HepG2 (cell line): ENCODE data around the gene PDILT. TPM values are rescaled to one million over a fixed set of nuclear protein-coding genes. Genes with fewer than 3 reads are reported as not detected.

Experiments
- FOXK2 ChIP-seq: fragments of 450-650 bp; IDR thresholded peaks from 2 replicates; pipeline ENCODE4 v1.6.1; 2016
- MED1 ChIP-seq: sonication (generic); formaldehyde crosslinking; IDR thresholded peaks from 2 replicates; pipeline ENCODE4 v1.4.0; 2020; ENCODE audit warnings: missing genetic modification reagents
- PAX8 ChIP-seq: sonication (generic); formaldehyde crosslinking; IDR thresholded peaks from 2 replicates; pipeline ENCODE4 v1.8.0; 2022; ENCODE audit warnings: mild to moderate bottlenecking, missing genetic modification reagents, borderline replicate concordance
- POLR2A ChIP-seq, 2 experiments: IDR thresholded peaks; 2 replicates each; pipeline ENCODE4 v1.6.1; 2011; ENCODE audit warnings: low read depth in 2 of 2, low read length in 2 of 2, mild to moderate bottlenecking in 1 of 2, moderate library complexity in 1 of 2; ENCODE audit not compliant: insufficient read depth in 1 of 2
- REPIN1 ChIP-seq: sonication (generic); formaldehyde crosslinking; IDR thresholded peaks from 2 replicates; pipeline ENCODE4 v1.8.0; 2022; ENCODE audit warnings: missing genetic modification reagents, low read depth, mild to moderate bottlenecking, borderline replicate concordance
- ZNF572 ChIP-seq: sonication (generic); formaldehyde crosslinking; IDR thresholded peaks from 2 replicates; pipeline ENCODE4 v1.5.1; 2020; ENCODE audit warnings: mild to moderate bottlenecking, missing genetic modification reagents
- ZSCAN20 ChIP-seq: sonication (generic); formaldehyde crosslinking; IDR thresholded peaks from 2 replicates; pipeline ENCODE4 v1.4.0; 2020; ENCODE audit warnings: missing genetic modification reagents, mild to moderate bottlenecking, borderline replicate concordance
- polyA plus RNA-seq, 8 experiments: library from polyadenylated mRNA; depleted of rRNA in 3 of 8; stranded (reverse) in 7 of 8; unstranded in 1 of 8; fragments of >200 nt; fragmentation: Illumina TruSeq in 4 of 8; extraction: Trizol in 4 of 8; gene quantifications; 2 replicates each; pipeline versions ENCODE4 v1.2.1 to v1.2.3, GENCODE V29; 2011 to 2016; ENCODE audit warnings: low read depth in 4 of 8, missing spikeins in 1 of 8, mixed read lengths in 1 of 8; ENCODE audit not compliant: insufficient read depth in 1 of 8
- total RNA-seq, 5 experiments: library from RNA; depleted of rRNA; stranded (reverse); fragments of >200 nt; fragmentation: Illumina TruSeq; extraction: Trizol; gene quantifications; 2 replicates each; pipeline ENCODE4 v1.2.3, GENCODE V29; 2016; ENCODE audit warnings: low read depth in 1 of 5
- TF ChIP-seq, protein P1 (sequence below): sonication (generic); formaldehyde crosslinking; IDR thresholded peaks from 2 replicates; pipeline ENCODE4 v1.4.0; 2020; ENCODE audit warnings: mild to moderate bottlenecking, low read depth, missing genetic modification reagents
- TF ChIP-seq, protein P2 (sequence below): sonication (generic); formaldehyde crosslinking; IDR thresholded peaks from 2 replicates; pipeline ENCODE4 v1.5.0; 2020; ENCODE audit warnings: mild to moderate bottlenecking, missing genetic modification reagents, borderline replicate concordance
- TF ChIP-seq, protein P3 (sequence below): sonication (generic); formaldehyde crosslinking; IDR thresholded peaks from 2 replicates; pipeline ENCODE4 v1.5.1; 2020; ENCODE audit warnings: mild to moderate bottlenecking, missing genetic modification reagents, moderate library complexity
- TF ChIP-seq, protein P4 (sequence below): IDR thresholded peaks from 2 replicates; pipeline ENCODE4 v1.6.1; 2016; ENCODE audit warnings: low read depth, borderline replicate concordance
- TF ChIP-seq, protein P5 (sequence below): sonication (generic); formaldehyde crosslinking; IDR thresholded peaks from 2 replicates; pipeline ENCODE4 v1.4.0; 2020; ENCODE audit warnings: missing genetic modification reagents, borderline replicate concordance

The PDILT gene
- total and polyA plus RNA-seq, 2 of the 13 experiments (the other 11 are each of a cell fraction or from before 2014, with no cell fraction given) = not detected

DNA sequence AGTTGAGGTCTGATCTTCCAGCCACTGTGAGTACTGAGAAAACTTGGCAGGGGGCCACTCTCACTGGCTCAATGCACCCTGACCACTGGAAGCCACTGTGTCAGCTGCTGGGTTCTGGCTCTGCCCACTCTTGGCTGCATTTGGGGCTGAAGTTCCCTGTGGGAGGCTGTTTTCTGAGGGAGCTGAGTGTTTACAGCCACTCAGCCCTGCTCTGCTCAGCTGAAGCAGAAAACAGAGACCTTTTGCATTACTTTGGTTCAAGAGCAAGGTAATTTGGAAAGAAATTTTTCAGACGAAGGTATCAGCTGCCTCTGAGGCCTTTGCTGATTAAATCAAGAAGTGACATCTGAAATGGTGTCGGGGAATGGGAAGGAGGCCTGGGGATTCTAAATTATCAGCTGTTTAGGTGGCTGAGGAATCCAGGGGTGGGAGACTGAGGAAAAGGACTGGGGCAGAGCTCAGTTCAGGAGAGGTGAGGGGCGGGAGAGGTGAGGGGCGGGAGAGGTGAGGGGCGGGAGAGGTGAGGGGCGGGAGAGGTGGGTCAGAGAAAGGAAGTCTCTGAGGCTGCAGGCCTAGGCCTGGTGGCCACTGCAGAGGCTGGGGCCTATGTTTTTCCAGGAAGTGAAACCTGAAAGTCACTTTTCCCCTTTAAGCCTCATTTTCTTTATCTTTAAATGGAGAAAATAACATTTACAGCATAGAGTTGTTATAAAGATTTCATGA lies 5.0 kb upstream of the PDILT start, which contains the start of gene ACSM5 (continued):
- TF ChIP-seq, protein P1, sequence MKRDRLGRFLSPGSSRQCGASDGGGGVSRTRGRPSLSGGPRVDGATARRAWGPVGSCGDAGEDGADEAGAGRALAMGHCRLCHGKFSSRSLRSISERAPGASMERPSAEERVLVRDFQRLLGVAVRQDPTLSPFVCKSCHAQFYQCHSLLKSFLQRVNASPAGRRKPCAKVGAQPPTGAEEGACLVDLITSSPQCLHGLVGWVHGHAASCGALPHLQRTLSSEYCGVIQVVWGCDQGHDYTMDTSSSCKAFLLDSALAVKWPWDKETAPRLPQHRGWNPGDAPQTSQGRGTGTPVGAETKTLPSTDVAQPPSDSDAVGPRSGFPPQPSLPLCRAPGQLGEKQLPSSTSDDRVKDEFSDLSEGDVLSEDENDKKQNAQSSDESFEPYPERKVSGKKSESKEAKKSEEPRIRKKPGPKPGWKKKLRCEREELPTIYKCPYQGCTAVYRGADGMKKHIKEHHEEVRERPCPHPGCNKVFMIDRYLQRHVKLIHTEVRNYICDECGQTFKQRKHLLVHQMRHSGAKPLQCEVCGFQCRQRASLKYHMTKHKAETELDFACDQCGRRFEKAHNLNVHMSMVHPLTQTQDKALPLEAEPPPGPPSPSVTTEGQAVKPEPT (CRISPR knock-in tag) = peak; percentile 55; the same call in 1 of the 2 replicates
- TF ChIP-seq ZNF572 (CRISPR knock-in tag) = no peak
- TF ChIP-seq PAX8 (CRISPR knock-in tag) = no peak
- peak; percentile 41 to 63; a peak in 3 of 4 replicates for TF ChIP-seq POLR2A (IDR thresholded peaks at IDR 0.05; ENCODE audit: insufficient read depth in 1 of 2, low read depth in 2 of 2, low read length in 2 of 2)
- peak; percentile 44; the same call in 1 of the 2 replicates for TF ChIP-seq MED1 (CRISPR knock-in tag)
- TF ChIP-seq ZSCAN20 = no peak
- TF ChIP-seq, protein P2, sequence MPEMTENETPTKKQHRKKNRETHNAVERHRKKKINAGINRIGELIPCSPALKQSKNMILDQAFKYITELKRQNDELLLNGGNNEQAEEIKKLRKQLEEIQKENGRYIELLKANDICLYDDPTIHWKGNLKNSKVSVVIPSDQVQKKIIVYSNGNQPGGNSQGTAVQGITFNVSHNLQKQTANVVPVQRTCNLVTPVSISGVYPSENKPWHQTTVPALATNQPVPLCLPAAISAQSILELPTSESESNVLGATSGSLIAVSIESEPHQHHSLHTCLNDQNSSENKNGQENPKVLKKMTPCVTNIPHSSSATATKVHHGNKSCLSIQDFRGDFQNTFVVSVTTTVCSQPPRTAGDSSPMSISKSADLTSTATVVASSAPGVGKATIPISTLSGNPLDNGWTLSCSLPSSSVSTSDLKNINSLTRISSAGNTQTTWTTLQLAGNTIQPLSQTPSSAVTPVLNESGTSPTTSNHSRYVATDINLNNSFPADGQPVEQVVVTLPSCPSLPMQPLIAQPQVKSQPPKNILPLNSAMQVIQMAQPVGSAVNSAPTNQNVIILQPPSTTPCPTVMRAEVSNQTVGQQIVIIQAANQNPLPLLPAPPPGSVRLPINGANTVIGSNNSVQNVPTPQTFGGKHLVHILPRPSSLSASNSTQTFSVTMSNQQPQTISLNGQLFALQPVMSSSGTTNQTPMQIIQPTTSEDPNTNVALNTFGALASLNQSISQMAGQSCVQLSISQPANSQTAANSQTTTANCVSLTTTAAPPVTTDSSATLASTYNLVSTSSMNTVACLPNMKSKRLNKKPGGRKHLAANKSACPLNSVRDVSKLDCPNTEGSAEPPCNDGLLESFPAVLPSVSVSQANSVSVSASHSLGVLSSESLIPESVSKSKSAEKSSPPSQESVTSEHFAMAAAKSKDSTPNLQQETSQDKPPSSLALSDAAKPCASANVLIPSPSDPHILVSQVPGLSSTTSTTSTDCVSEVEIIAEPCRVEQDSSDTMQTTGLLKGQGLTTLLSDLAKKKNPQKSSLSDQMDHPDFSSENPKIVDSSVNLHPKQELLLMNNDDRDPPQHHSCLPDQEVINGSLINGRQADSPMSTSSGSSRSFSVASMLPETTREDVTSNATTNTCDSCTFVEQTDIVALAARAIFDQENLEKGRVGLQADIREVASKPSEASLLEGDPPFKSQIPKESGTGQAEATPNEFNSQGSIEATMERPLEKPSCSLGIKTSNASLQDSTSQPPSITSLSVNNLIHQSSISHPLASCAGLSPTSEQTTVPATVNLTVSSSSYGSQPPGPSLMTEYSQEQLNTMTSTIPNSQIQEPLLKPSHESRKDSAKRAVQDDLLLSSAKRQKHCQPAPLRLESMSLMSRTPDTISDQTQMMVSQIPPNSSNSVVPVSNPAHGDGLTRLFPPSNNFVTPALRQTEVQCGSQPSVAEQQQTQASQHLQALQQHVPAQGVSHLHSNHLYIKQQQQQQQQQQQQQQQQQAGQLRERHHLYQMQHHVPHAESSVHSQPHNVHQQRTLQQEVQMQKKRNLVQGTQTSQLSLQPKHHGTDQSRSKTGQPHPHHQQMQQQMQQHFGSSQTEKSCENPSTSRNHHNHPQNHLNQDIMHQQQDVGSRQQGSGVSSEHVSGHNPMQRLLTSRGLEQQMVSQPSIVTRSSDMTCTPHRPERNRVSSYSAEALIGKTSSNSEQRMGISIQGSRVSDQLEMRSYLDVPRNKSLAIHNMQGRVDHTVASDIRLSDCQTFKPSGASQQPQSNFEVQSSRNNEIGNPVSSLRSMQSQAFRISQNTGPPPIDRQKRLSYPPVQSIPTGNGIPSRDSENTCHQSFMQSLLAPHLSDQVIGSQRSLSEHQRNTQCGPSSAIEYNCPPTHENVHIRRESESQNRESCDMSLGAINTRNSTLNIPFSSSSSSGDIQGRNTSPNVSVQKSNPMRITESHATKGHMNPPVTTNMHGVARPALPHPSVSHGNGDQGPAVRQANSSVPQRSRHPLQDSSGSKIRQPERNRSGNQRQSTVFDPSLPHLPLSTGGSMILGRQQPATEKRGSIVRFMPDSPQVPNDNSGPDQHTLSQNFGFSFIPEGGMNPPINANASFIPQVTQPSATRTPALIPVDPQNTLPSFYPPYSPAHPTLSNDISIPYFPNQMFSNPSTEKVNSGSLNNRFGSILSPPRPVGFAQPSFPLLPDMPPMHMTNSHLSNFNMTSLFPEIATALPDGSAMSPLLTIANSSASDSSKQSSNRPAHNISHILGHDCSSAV (CRISPR knock-in tag) = no peak
- no peak for TF ChIP-seq FOXK2
- TF ChIP-seq REPIN1 (CRISPR knock-in tag) = no peak
- TF ChIP-seq, protein P3, sequence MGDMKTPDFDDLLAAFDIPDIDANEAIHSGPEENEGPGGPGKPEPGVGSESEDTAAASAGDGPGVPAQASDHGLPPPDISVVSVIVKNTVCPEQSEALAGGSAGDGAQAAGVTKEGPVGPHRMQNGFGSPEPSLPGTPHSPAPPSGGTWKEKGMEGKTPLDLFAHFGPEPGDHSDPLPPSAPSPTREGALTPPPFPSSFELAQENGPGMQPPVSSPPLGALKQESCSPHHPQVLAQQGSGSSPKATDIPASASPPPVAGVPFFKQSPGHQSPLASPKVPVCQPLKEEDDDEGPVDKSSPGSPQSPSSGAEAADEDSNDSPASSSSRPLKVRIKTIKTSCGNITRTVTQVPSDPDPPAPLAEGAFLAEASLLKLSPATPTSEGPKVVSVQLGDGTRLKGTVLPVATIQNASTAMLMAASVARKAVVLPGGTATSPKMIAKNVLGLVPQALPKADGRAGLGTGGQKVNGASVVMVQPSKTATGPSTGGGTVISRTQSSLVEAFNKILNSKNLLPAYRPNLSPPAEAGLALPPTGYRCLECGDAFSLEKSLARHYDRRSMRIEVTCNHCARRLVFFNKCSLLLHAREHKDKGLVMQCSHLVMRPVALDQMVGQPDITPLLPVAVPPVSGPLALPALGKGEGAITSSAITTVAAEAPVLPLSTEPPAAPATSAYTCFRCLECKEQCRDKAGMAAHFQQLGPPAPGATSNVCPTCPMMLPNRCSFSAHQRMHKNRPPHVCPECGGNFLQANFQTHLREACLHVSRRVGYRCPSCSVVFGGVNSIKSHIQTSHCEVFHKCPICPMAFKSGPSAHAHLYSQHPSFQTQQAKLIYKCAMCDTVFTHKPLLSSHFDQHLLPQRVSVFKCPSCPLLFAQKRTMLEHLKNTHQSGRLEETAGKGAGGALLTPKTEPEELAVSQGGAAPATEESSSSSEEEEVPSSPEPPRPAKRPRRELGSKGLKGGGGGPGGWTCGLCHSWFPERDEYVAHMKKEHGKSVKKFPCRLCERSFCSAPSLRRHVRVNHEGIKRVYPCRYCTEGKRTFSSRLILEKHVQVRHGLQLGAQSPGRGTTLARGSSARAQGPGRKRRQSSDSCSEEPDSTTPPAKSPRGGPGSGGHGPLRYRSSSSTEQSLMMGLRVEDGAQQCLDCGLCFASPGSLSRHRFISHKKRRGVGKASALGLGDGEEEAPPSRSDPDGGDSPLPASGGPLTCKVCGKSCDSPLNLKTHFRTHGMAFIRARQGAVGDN (CRISPR knock-in tag) = peak; percentile 66
- TF ChIP-seq, protein P4, sequence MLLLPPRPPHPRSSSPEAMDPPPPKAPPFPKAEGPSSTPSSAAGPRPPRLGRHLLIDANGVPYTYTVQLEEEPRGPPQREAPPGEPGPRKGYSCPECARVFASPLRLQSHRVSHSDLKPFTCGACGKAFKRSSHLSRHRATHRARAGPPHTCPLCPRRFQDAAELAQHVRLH = 0 out of 2 replicates have a peak, but pooled peaks have one; percentile 30
- TF ChIP-seq, protein P5, sequence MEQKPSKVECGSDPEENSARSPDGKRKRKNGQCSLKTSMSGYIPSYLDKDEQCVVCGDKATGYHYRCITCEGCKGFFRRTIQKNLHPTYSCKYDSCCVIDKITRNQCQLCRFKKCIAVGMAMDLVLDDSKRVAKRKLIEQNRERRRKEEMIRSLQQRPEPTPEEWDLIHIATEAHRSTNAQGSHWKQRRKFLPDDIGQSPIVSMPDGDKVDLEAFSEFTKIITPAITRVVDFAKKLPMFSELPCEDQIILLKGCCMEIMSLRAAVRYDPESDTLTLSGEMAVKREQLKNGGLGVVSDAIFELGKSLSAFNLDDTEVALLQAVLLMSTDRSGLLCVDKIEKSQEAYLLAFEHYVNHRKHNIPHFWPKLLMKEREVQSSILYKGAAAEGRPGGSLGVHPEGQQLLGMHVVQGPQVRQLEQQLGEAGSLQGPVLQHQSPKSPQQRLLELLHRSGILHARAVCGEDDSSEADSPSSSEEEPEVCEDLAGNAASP (CRISPR knock-in tag) = peak; percentile 35; the same call in 1 of the 2 replicates
